Ishikawa (cell line): ENCODE results near the gene RRM2.

Experiments used
- CEBPB ChIP-seq: IDR thresholded peaks from 2 replicates; pipeline ENCODE4 v1.6.1; 2012
- EP300 ChIP-seq: IDR thresholded peaks from 2 replicates; pipeline ENCODE4 v1.6.1; 2012; ENCODE audit warnings: borderline replicate concordance
- MAX ChIP-seq: IDR thresholded peaks from 2 replicates; pipeline ENCODE4 v1.6.1; 2012
- REST ChIP-seq: IDR thresholded peaks from 2 replicates; pipeline ENCODE4 v1.6.1; 2012; ENCODE audit warnings: low read depth, mild to moderate bottlenecking
- TAF1 ChIP-seq: IDR thresholded peaks from 2 replicates; pipeline ENCODE4 v1.6.1; 2012; ENCODE audit warnings: low read depth, mild to moderate bottlenecking
- YY1 ChIP-seq: IDR thresholded peaks from 2 replicates; pipeline ENCODE4 v1.6.1; 2012; ENCODE audit warnings: low read depth

- TF ChIP-seq EP300 (no peak), REST (no peak), TAF1 (no peak), YY1 (no peak), CEBPB (no peak), MAX (no peak)
Measured at GRCh38 chr2:10170256-10170655, 47.7 kb downstream of the RRM2 start.
